Measurements from ENCODE around the gene B4GALT2. TPM values are rescaled to one million over a fixed set of nuclear protein-coding genes. Genes with fewer than 3 reads are reported as not detected.
A peak's percentile ranks its signal among the peaks of the same experiment; 100 is the strongest.

The B4GALT2 gene, protein sequence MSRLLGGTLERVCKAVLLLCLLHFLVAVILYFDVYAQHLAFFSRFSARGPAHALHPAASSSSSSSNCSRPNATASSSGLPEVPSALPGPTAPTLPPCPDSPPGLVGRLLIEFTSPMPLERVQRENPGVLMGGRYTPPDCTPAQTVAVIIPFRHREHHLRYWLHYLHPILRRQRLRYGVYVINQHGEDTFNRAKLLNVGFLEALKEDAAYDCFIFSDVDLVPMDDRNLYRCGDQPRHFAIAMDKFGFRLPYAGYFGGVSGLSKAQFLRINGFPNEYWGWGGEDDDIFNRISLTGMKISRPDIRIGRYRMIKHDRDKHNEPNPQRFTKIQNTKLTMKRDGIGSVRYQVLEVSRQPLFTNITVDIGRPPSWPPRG
- total RNA-seq (2021) (71.5 and 76.4 TPM in 2 replicates), Bru-seq, nascent RNA (percentile 71 among the genes with signal in this experiment), BruChase-seq, experiment 1, labeled RNA remaining after a 2-hour chase (percentile 74 among the genes with signal in this experiment), BruChase-seq, experiment 2, labeled RNA remaining after a 6-hour chase (percentile 87 among the genes with signal in this experiment)
- long read RNA-seq, transcript B4GALT2-203 (7 exons, 2,203 nt): major isoform, 132 of 212 reads
- long read RNA-seq, partial matches to known transcripts: 41 of 212 reads
- long read RNA-seq, other reads (novel, unspliced or antisense): 34 of 212 reads

DNA sequence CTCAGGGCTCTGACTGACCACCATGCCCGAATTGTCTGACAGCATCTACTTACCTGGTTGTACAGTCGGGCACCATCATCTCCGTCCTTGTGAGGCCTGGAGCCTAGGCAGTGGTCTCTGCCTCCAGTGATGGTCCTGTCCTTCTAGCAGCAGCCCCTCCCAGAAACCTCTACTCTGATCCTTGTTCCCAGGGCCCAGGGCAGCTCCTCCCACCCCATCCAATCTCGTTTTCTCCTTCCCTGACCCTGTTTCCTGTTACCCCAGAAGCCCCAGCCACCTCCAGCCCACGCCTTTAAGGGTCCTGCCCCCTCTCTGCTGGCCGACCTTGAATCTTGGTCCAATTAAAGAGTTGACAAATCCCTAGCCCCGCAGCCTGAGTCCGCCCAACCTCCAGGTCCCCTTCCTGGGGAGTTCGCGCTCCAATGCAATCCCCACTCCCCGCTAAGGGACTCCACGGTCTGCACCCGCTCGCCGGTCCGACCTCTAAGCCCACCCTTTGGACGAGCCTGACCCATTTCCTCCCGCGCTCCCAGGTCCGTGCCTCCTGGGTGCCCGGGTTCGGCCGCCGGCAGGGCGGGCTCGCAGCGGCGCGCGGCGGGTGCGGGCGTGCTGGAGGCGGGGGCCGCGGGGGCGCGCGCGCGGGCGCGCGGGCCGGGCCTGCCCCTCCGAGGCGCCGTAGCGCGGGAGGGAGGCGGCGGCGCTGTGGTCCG is at the start of gene B4GALT2:
Gene B4GALT2 (plus strand): TSS at position 660 of the 710 bp plus-strand sequence. CDS start 1,951 bp downstream, outside the sequence.
- DNase-seq (ENCODE audit: low spot score): peak; percentile 69
- Histone ChIP-seq H3K27me3 (replicated peaks; ENCODE audit: insufficient read depth, low read depth, low read length, poor library complexity) (no peaks in the 10 kb centered on the region), H3K36me3 (ENCODE audit: insufficient read depth, low read length, poor library complexity, severe bottlenecking) (peaks cover 27% of the 10 kb centered on the region), H3K9me3 (ENCODE audit: low read depth, low read length, poor library complexity, severe bottlenecking) (no peaks in the 10 kb centered on the region), H3K27ac (ENCODE audit: low read depth, low read length, poor library complexity, severe bottlenecking) (peak within 1 kb of the TSS; percentile 85), H3K4me3 (ENCODE audit: low read depth, low read length, poor library complexity, severe bottlenecking) (peak within 1 kb of the TSS; percentile 65), H3K4me1 (ENCODE audit: insufficient read depth, low read length, poor library complexity, severe bottlenecking) (peaks cover 27% of the 10 kb centered on the region)
- intact Hi-C loops (cut with micrococcal nuclease; ENCODE audit: unreplicated experiment): no loop called here
- CTCF ChIA-PET: no interaction called here
- BruUV-seq (replicated peaks): no TSS peak
- POLR2A ChIA-PET (ENCODE audit: low non-redundant PET): no interaction called here
- no peak for TF ChIP-seq EZH2 (IDR thresholded peaks at IDR 0.05; ENCODE audit: borderline replicate concordance, low read depth, low read length, poor library complexity, severe bottlenecking)
- TF ChIP-seq, protein P1, sequence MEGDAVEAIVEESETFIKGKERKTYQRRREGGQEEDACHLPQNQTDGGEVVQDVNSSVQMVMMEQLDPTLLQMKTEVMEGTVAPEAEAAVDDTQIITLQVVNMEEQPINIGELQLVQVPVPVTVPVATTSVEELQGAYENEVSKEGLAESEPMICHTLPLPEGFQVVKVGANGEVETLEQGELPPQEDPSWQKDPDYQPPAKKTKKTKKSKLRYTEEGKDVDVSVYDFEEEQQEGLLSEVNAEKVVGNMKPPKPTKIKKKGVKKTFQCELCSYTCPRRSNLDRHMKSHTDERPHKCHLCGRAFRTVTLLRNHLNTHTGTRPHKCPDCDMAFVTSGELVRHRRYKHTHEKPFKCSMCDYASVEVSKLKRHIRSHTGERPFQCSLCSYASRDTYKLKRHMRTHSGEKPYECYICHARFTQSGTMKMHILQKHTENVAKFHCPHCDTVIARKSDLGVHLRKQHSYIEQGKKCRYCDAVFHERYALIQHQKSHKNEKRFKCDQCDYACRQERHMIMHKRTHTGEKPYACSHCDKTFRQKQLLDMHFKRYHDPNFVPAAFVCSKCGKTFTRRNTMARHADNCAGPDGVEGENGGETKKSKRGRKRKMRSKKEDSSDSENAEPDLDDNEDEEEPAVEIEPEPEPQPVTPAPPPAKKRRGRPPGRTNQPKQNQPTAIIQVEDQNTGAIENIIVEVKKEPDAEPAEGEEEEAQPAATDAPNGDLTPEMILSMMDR (conservative IDR thresholded peaks at IDR 0.05; ENCODE audit: low read depth, low read length): no peak

DNA sequence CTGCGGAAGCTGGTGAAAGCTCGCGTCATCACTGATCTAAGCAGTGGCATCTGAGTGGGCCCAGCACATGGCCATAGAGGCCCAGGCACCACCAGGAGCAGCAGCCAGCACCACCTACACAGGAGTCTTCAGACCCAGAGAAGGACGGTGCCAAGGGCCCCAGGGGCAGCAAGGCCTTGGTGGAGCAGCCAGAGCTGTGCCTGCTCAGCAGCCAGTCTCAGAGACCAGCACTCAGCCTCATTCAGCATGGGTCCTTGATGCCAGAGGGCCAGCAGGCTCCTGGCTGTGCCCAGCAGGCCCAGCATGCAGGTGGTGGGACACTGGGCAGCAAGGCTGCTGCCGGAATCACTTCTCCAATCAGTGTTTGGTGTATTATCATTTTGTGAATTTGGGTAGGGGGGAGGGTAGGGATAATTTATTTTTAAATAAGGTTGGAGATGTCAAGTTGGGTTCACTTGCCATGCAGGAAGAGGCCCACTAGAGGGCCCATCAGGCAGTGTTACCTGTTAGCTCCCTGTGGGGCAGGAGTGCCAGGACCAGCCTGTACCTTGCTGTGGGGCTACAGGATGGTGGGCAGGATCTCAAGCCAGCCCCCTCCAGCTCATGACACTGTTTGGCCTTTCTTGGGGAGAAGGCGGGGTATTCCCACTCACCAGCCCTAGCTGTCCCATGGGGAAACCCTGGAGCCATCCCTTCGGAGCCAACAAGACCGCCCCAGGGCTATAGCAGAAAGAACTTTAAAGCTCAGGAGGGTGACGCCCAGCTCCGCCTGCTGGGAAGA is 48.7 kb upstream of the B4GALT2 start:
- no TSS peak for BruUV-seq (replicated peaks)
- Histone ChIP-seq H3K4me3 (ENCODE audit: low read depth, low read length, poor library complexity, severe bottlenecking) (no peak overlapping the region), H3K9me3 (ENCODE audit: low read depth, low read length, poor library complexity, severe bottlenecking) (no peaks in the 10 kb centered on the region), H3K36me3 (ENCODE audit: insufficient read depth, low read length, poor library complexity, severe bottlenecking) (peaks cover 3% of the 10 kb centered on the region), H3K4me1 (ENCODE audit: insufficient read depth, low read length, poor library complexity, severe bottlenecking) (peaks cover 20% of the 10 kb centered on the region), H3K27me3 (replicated peaks; ENCODE audit: insufficient read depth, low read depth, low read length, poor library complexity) (no peaks in the 10 kb centered on the region), H3K27ac (ENCODE audit: low read depth, low read length, poor library complexity, severe bottlenecking) (peak overlapping the region; percentile 13)
- POLR2A ChIA-PET (ENCODE audit: low non-redundant PET): no interaction called here
- TF ChIP-seq EZH2 (IDR thresholded peaks at IDR 0.05; ENCODE audit: borderline replicate concordance, low read depth, low read length, poor library complexity, severe bottlenecking): no peak
- TF ChIP-seq, protein P1 (conservative IDR thresholded peaks at IDR 0.05; ENCODE audit: low read depth, low read length): peak; percentile 59
- peak; percentile 48 for DNase-seq (ENCODE audit: low spot score)
- CTCF ChIA-PET: interaction anchor here (1.0 to 1.6 kb wide), 3 partner anchors 16 to 167 kb away, joined by 3 to 11 read pairs (median 4); no protein-coding TSS in a partner anchor
- intact Hi-C loops (cut with micrococcal nuclease; ENCODE audit: unreplicated experiment): no loop called here

DNA sequence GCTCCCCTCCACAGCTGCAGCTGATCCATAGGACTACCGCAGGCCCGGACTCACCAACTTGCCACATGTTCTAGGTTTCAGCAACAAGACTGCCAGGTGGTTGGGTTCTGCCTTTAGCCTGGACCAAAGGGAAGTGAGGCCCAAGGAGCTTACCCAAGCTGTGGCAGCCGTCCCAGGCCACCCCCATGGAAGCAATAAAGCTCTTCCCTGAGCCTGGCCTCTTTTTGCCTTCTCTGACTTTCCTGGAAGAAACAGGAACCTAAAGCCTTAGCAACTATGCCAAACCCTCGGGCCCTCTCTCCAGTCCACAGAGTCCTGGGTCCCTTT is 48.1 kb upstream of the B4GALT2 start:
- H3K9me3 ChIP-seq (ENCODE audit: low read depth, low read length, poor library complexity, severe bottlenecking): no peaks in the 10 kb centered on the region
- TF ChIP-seq, protein P1 (conservative IDR thresholded peaks at IDR 0.05; ENCODE audit: low read depth, low read length): no peak
- no peak for TF ChIP-seq EZH2 (IDR thresholded peaks at IDR 0.05; ENCODE audit: borderline replicate concordance, low read depth, low read length, poor library complexity, severe bottlenecking)
- POLR2A ChIA-PET (ENCODE audit: low non-redundant PET): no interaction called here
- CTCF ChIA-PET: interaction anchor here (1.0 to 1.6 kb wide), 3 partner anchors 17 to 167 kb away, joined by 3 to 11 read pairs (median 4); no protein-coding TSS in a partner anchor
- H3K27ac ChIP-seq (ENCODE audit: low read depth, low read length, poor library complexity, severe bottlenecking): no peak overlapping the region
- no peak overlapping the region for H3K4me3 ChIP-seq (ENCODE audit: low read depth, low read length, poor library complexity, severe bottlenecking)
- H3K36me3 ChIP-seq (ENCODE audit: insufficient read depth, low read length, poor library complexity, severe bottlenecking): peaks cover 3% of the 10 kb centered on the region
- no TSS peak for BruUV-seq (replicated peaks)
- intact Hi-C loops (cut with micrococcal nuclease; ENCODE audit: unreplicated experiment): no loop called here
- no peak for DNase-seq (ENCODE audit: low spot score)
- no peaks in the 10 kb centered on the region for H3K27me3 ChIP-seq (replicated peaks; ENCODE audit: insufficient read depth, low read depth, low read length, poor library complexity)
- peaks cover 26% of the 10 kb centered on the region for H3K4me1 ChIP-seq (ENCODE audit: insufficient read depth, low read length, poor library complexity, severe bottlenecking)
